Right lobe of liver (tissue), 4 donors: ENCODE data around the gene COL5A1.

Experiments
- CTCF ChIP-seq, 4 donors: fragments of 200-600 bp in 3 of 4; fragments of 450-650 bp in 1 of 4; IDR thresholded peaks; one replicate each; pipeline versions ENCODE4 v1.5.1 to v1.8.0; 2016 to 2022; ENCODE audit warnings: antibody characterized with exemption in 4 of 4, mild to moderate bottlenecking in 2 of 4
- POLR2A ChIP-seq: fragments of 450-650 bp; IDR thresholded peaks from one replicate; pipeline ENCODE4 v1.6.1; 2017; ENCODE audit warnings: antibody characterized with exemption, mild to moderate bottlenecking
- donor health status: DM: no; HTN: no; CAD: no.
- donor health status: DM: no; HTN: no; CAD: no.
- donor health status: DM: no; HTN: yes; CAD: no.

- TF ChIP-seq CTCF (IDR thresholded peaks at IDR 0.05) (no peak), POLR2A (no peak)
These were observed 180.9 kb downstream of the COL5A1 start for GRCh38 chr9:134822541-134822940.
